ENCODE measurements around the gene CEP85L. TPM values are rescaled to one million over a fixed set of nuclear protein-coding genes. Genes with fewer than 3 reads are reported as not detected.
A peak's percentile ranks its signal among the peaks of the same experiment; 100 is the strongest.

Gene CEP85L
- total and polyA plus RNA-seq, 2 experiments from 2014 or later = 12.4 to 13.0 TPM

DNA sequence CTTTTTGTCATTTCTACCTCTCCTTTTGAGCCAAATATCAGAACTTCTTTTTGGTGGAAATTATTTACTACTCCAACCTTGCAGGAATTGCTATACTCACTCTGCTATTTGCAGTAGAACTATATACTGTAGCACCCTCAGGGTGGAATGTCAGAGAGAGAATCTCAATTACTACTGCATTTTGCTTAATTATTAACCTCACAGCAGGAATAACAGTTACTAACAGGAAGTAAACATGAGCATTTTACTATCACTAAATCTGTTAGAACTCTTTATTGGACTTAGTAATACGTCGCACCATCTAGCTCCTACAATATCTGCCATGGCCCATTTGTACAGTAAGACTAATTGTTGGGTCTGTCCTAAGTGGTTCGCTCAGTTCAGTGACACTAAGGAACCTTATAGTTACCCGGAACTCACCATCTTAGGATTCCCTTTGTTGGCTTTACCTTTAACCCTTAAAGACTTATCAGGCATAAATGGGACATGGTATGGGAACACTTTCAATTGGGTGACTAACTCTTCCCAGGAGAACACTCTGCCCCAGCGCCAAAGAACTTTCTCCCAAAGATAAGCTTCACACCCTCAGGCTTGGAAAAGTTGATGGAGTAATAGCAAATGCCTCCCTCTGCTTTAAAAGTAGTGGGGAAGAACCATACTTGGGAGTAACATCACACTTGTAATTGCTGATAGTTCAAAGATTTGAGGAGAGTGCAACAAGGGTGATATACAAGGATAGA lies 64.5 kb downstream of the CEP85L start:
- DNase-seq = no peak
- Histone ChIP-seq H3K4me2 (ENCODE audit: unreplicated experiment) (no peak overlapping the region), H3K4me1 (ENCODE audit: insufficient read depth) (peaks cover 18% of the 10 kb centered on the region), H2AFZ (no peak overlapping the region), H3K27me3 (replicated peaks; ENCODE audit: insufficient read depth) (no peaks in the 10 kb centered on the region), H3K9me3 (ENCODE audit: low read depth) (no peaks in the 10 kb centered on the region), H3K79me2 (ENCODE audit: insufficient read depth) (peaks cover 100% of the 10 kb centered on the region), H3K36me3 (ENCODE audit: low read depth) (no peaks in the 10 kb centered on the region), H3K4me3 (no peak overlapping the region), H3K9ac (no peak overlapping the region), H3K27ac (no peak overlapping the region), H3K9me2 (ENCODE audit: insufficient read depth) (no peaks in the 10 kb centered on the region), H4K20me1 (ENCODE audit: insufficient read depth) (0 out of 2 replicates have a peak, but pooled peaks cover 16% of the 10 kb centered on the region), H3F3A (ENCODE audit: insufficient read depth) (peaks cover 21% of the 10 kb centered on the region)
- TF ChIP-seq EZH2 (IDR thresholded peaks at IDR 0.05; ENCODE audit: insufficient read depth, poor library complexity, severe bottlenecking) (no peak), EZH2phosphoT487 (IDR thresholded peaks at IDR 0.05; ENCODE audit: insufficient read depth, low read depth) (no peak)
- WGBS, 2 experiments (ENCODE audit: low coverage in 1 of 2, low lambda C conversion rate in 2 of 2, missing lambda C conversion rate in 2 of 2) = 97% methylated on average over 5 of the region's 5 CpGs
- in situ Hi-C loops (cut with MboI) = loop anchor here (10.0 kb wide), 1 partner anchor 302 kb away; no protein-coding TSS in a partner anchor

GRCh38 chr6:118584911-118585310 lies 66.5 kb downstream of the CEP85L start:
- H3K9ac ChIP-seq = no peak overlapping the region
- no peak overlapping the region for H3K4me3 ChIP-seq
- in situ Hi-C loops (cut with MboI) = loop anchor here (10.0 kb wide), 1 partner anchor 300 kb away; no protein-coding TSS in a partner anchor
- H3K79me2 ChIP-seq (ENCODE audit: insufficient read depth) = peaks cover 84% of the 10 kb centered on the region
- no peaks in the 10 kb centered on the region for H3K9me2 ChIP-seq (ENCODE audit: insufficient read depth)
- H3K27ac ChIP-seq = no peak overlapping the region
- no peaks in the 10 kb centered on the region for H3K9me3 ChIP-seq (ENCODE audit: low read depth)
- DNase-seq = no peak
- H3K36me3 ChIP-seq (ENCODE audit: low read depth) = no peaks in the 10 kb centered on the region
- H3K4me1 ChIP-seq (ENCODE audit: insufficient read depth) = peaks cover 33% of the 10 kb centered on the region
- H3K27me3 ChIP-seq (replicated peaks; ENCODE audit: insufficient read depth) = no peaks in the 10 kb centered on the region
- peaks cover 40% of the 10 kb centered on the region for H3F3A ChIP-seq (ENCODE audit: insufficient read depth)
- H3K4me2 ChIP-seq (ENCODE audit: unreplicated experiment) = no peak overlapping the region
- no peak overlapping the region for H2AFZ ChIP-seq
- WGBS, 2 experiments (ENCODE audit: low coverage in 1 of 2, low lambda C conversion rate in 2 of 2, missing lambda C conversion rate in 2 of 2) = 96 to 99% methylated on average over 5 of the region's 5 CpGs
- TF ChIP-seq EZH2phosphoT487 (IDR thresholded peaks at IDR 0.05; ENCODE audit: insufficient read depth, low read depth) (no peak), EZH2 (IDR thresholded peaks at IDR 0.05; ENCODE audit: insufficient read depth, poor library complexity, severe bottlenecking) (no peak)
- H4K20me1 ChIP-seq (ENCODE audit: insufficient read depth) = peaks cover 16% of the 10 kb centered on the region; the same call in 1 of the 2 replicates

DNA sequence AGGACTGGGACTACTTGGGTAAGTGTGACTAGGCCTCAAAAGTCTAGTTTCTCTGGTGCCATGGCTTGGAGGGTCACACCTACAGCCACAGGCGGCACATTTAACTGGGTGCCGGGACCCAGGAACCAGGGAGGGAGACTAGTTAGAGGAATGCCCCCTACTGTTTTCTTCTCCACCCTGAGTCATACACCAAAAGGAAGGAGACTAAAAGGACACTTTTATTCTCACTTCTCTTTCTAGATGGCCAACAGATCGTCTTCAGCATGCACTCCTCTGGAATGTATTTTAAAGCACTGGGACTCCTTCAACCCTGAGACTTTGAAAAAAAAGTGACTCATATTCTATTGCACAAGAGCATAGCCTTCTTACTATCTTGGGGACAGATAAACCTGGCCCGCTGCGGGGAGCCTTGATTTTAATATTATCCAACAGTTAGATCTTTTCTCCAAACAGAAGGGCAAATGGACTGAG lies 69.9 kb downstream of the CEP85L start:
- in situ Hi-C loops (cut with MboI) = loop anchor here (10.0 kb wide), 1 partner anchor 297 kb away; no protein-coding TSS in a partner anchor
- Histone ChIP-seq H3K4me3 (no peak overlapping the region), H3K79me2 (ENCODE audit: insufficient read depth) (peaks cover 80% of the 10 kb centered on the region), H3K4me1 (ENCODE audit: insufficient read depth) (peaks cover 19% of the 10 kb centered on the region), H3K9me3 (ENCODE audit: low read depth) (no peaks in the 10 kb centered on the region), H3K27me3 (replicated peaks; ENCODE audit: insufficient read depth) (no peaks in the 10 kb centered on the region), H3K9ac (peak overlapping the region; percentile 42), H3K4me2 (ENCODE audit: unreplicated experiment) (peak overlapping the region; percentile 55), H4K20me1 (ENCODE audit: insufficient read depth) (peaks cover 6% of the 10 kb centered on the region; the same call in 1 of the 2 replicates), H3K9me2 (ENCODE audit: insufficient read depth) (no peaks in the 10 kb centered on the region), H3F3A (ENCODE audit: insufficient read depth) (peaks cover 34% of the 10 kb centered on the region), H3K27ac (peak overlapping the region; percentile 76), H2AFZ (no peak overlapping the region), H3K36me3 (ENCODE audit: low read depth) (no peaks in the 10 kb centered on the region)
- TF ChIP-seq EZH2 (IDR thresholded peaks at IDR 0.05; ENCODE audit: insufficient read depth, poor library complexity, severe bottlenecking) (no peak), EZH2phosphoT487 (IDR thresholded peaks at IDR 0.05; ENCODE audit: insufficient read depth, low read depth) (no peak)
- 42 to 53% methylated on average over 5 of the region's 5 CpGs for WGBS, 2 experiments (ENCODE audit: low coverage in 1 of 2, low lambda C conversion rate in 2 of 2, missing lambda C conversion rate in 2 of 2)
- peak; percentile 81 for DNase-seq

DNA sequence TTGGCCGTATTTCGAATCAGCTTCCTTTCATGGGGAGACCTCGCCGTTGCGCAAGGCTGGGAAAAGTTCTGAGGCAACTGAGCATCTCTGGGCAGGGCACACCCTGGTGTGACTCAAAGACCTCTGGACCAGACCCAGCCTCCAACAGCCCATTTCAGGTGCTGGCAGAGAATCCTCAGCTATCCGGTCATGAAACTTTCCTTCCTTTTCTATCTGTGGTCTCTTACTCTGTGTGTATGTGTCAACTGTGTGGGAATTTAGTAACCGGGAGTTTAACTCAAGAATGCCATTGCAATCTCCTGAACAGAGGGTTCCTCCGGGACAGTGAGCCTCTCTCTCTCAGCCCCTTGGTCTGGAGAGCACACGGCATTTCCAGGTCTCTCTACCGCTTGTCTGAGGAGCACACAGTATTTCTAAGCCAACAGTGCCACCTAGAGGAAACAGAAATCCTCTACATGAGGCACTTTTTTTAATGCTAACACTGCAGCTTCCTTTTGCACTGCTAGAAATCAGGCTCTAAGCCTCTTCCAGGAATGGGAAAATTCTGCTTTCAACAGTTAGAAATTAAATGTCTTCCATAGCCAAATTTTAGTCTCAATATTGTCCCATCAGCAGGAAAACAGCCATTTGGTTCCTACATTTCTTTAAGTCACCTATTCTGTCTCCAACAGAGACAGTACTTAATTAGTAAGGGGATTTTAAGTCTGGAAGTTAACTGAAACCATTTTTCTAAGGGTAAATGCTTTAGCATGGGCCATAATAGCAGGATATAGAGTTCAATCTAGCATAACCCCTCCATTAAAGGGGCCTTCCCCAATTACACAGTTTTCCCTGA lies 70.6 kb downstream of the CEP85L start:
- Histone ChIP-seq H3K9me3 (ENCODE audit: low read depth) (no peaks in the 10 kb centered on the region), H3K36me3 (ENCODE audit: low read depth) (no peaks in the 10 kb centered on the region), H2AFZ (no peak overlapping the region), H4K20me1 (ENCODE audit: insufficient read depth) (peaks cover 6% of the 10 kb centered on the region; the same call in 1 of the 2 replicates), H3F3A (ENCODE audit: insufficient read depth) (peaks cover 34% of the 10 kb centered on the region), H3K4me2 (ENCODE audit: unreplicated experiment) (peak overlapping the region; percentile 55), H3K9me2 (ENCODE audit: insufficient read depth) (no peaks in the 10 kb centered on the region), H3K79me2 (ENCODE audit: insufficient read depth) (peaks cover 80% of the 10 kb centered on the region), H3K27me3 (replicated peaks; ENCODE audit: insufficient read depth) (no peaks in the 10 kb centered on the region), H3K9ac (peak overlapping the region; percentile 42), H3K27ac (peak overlapping the region; percentile 76), H3K4me1 (ENCODE audit: insufficient read depth) (peaks cover 19% of the 10 kb centered on the region), H3K4me3 (peak overlapping the region; percentile 34; the same call in 1 of the 2 replicates)
- WGBS, 2 experiments (ENCODE audit: low coverage in 1 of 2, low lambda C conversion rate in 2 of 2, missing lambda C conversion rate in 2 of 2) = 34 to 46% methylated on average over 10 of the region's 10 CpGs
- in situ Hi-C loops (cut with MboI) = loop anchor here (10.0 kb wide), 1 partner anchor 296 kb away; no protein-coding TSS in a partner anchor
- peak; percentile 91 for DNase-seq
- TF ChIP-seq EZH2 (IDR thresholded peaks at IDR 0.05; ENCODE audit: insufficient read depth, poor library complexity, severe bottlenecking) (no peak), EZH2phosphoT487 (IDR thresholded peaks at IDR 0.05; ENCODE audit: insufficient read depth, low read depth) (no peak)
